HG02610 (cell line): ENCODE data around the gene TTLL7.

Experiments
- ATAC-seq: cut with Tn5 transposase; IDR thresholded peaks from one replicate; pipeline ENCODE4 v1.9.1; 2021; ENCODE audit warnings: mild to moderate bottlenecking, moderate library complexity; ENCODE audit not compliant: unreplicated experiment

Gene TTLL7

DNA sequence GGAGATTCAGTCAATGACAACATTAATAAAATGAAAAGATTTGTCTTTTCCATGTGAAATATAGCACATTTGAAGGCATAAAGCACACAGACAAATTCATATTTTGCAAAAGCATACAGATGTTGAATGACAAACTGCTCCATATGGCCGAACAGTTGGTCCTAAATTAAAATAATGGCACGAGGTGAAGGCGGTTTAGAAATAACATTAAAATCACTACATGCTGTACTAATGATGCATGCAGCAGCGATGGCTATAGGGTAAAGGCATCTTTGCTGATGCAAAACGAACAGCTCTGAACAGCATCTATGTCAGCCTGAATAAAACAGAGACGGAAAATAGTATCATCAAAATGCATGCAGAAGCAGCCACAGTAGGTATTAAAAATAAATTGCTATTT lies 102.6 kb downstream of the TTLL7 start:
- no peak for ATAC-seq

DNA sequence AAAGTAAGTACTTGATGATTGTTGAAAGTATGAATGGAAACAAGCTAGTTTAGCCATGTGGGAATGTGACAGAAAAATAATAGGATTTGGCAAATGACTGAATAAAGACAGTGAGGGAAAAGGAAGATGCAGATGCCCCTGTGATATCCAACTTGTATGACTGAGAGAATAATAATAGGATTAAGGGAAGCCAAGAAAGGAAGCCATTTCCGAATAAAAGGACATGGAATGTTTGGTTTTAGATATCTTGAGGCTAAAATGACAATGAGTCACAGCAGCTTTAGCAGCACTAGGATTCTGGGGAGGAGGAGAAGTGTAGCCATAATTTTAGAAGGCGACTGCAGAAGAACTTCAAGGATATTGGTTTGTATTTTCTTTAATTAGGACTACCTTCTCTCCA lies 109.2 kb downstream of the TTLL7 start:
- ATAC-seq = no peak

GRCh38 chr1:83887483-83887882 lies 111.4 kb downstream of the TTLL7 start:
- no peak for ATAC-seq

DNA sequence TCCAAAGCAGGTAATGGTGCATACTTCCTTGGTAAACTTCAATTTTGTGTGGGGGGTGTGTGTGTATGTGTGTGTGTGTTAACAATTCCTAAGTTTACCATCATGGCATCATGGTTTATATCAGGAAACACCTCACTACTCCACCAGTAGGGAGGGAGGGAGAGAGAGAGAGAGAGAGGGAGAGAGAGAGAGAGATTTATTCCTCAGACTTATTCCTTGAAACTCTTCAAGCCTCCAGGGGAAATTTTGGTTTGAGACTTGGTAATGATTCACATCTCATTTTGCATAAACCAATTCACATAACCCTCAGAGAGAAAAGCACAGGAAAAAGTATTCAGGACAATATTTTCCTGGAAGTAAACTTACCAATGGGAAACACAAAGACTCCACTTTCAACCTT lies 115.0 kb downstream of the TTLL7 start:
- no peak for ATAC-seq

DNA sequence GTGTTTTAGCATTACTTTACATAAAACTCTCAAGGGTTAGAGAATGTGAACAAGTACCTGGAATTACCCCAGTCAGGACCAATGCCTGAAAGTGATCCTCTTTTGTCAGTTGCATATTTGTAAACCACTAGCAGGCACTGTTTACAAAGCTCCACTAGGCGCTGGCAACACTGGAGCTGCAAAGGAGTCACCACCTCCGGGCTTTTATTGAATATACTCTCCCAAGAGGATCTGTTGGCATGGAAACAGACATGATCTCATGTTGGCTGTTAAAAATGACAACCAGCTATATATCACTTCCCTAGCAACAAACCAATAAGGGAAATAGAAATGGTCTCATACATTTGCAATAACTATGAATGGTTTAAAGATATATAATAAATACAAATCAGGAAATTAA lies 116.0 kb downstream of the TTLL7 start:
- no peak for ATAC-seq

DNA sequence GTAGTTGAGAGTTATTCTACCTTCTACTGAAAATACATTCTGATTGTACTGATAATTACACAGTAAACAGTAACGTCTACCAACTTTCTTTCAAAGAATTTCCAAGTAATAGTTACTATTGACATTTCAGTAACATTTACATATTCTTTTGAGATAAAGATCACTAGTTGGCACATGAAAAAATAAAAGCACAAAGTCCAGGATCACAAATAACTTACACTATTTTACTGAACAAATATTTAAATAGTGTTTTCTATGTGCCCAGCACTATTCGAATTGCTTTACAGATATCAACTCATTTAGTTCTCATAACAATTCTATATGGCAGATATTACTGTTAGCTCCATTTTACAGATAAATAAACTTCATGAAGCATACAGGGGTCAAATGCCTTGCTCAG lies 126.4 kb downstream of the TTLL7 start:
- no peak for ATAC-seq

DNA sequence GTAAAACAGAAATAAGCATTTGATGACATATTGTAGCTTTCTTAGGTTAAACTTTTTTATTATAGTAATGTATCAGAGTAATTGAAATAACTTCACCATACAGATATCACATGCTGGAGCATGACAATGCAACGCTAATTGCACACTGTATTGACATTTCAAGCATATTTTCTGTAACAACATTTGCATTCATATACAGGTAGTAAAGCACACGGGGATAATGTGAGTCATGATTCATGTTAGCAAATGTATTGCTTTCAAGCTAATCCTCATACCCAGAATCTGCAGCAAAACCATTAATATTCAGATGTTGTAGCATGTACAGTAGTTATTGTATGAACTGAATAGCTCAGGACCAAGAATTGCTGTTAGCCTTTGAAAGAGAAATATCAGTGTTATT lies 133.9 kb downstream of the TTLL7 start:
- ATAC-seq = no peak

- peak; percentile 91 for ATAC-seq
Observed at GRCh38 chr1:83860490-83861221, 138.3 kb downstream of the TTLL7 start.

GRCh38 chr1:83857716-83858115 lies 141.2 kb downstream of the TTLL7 start:
- ATAC-seq = no peak

DNA sequence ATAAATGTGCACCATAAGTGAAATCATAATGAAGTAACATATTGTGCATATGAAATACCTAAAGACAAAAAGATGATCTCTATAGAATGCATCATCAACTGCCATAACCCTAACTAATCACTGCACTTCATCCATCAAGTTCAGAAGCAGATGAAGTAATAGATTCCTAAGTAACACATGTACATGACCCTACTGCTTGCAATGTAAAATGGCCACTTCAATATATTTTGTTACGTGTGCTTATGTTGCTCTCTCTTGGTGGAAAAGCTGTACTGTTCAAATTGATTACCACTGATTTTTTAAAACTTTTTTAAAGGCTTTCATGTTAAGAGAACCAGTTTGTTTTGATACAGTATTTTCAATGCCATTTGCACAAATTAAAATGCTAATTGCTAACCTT lies 141.8 kb downstream of the TTLL7 start:
- no peak for ATAC-seq

DNA sequence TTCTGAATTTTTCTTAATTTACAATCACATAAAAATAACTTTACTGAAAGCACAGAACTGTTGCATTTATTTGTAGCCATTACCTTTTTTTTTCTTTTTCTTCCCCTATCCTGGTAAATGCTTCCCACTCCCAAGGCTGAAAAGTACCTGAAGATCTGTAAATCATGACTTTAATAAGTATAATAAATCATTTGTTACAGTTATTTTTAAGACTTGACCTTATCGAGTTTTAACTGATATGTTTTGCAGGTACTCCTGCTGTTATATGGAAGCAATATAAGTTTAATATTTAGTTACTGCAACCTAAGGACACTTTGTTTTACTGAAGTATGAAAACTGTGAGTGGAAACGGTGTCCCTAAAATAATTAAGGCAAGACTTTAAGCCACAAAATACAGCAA lies 142.6 kb downstream of the TTLL7 start:
- no peak for ATAC-seq

- no peak for ATAC-seq
Observed at GRCh38 chr1:83854456-83854855, 144.5 kb downstream of the TTLL7 start.

GRCh38 chr1:83850834-83851233 lies 148.1 kb downstream of the TTLL7 start:
- ATAC-seq = no peak

GRCh38 chr1:83849191-83850061 lies 149.5 kb downstream of the TTLL7 start:
- peak; percentile 71 for ATAC-seq

DNA sequence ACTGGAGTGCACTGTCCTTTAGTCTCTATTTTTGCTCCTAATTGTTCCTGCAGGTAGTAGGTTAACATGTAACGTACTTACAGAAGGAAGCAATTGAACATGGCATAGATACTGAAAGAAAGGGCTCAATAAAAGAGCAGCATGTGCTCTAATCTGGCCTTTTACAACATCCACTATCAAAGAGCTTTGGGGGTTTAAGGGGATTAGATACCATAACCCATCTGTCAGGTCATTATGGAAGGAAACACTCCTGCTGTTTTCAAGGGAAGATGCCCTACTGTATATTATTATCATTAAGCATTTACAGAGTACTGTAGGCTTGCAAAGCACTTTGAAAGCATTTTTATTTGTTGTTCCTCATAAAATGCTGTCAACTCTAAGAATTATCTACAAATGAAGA lies 152.8 kb downstream of the TTLL7 start:
- ATAC-seq = no peak

- ATAC-seq = no peak
Observed at GRCh38 chr1:83845437-83846071, 153.4 kb downstream of the TTLL7 start.

GRCh38 chr1:83844546-83844945 lies 154.4 kb downstream of the TTLL7 start:
- no peak for ATAC-seq

DNA sequence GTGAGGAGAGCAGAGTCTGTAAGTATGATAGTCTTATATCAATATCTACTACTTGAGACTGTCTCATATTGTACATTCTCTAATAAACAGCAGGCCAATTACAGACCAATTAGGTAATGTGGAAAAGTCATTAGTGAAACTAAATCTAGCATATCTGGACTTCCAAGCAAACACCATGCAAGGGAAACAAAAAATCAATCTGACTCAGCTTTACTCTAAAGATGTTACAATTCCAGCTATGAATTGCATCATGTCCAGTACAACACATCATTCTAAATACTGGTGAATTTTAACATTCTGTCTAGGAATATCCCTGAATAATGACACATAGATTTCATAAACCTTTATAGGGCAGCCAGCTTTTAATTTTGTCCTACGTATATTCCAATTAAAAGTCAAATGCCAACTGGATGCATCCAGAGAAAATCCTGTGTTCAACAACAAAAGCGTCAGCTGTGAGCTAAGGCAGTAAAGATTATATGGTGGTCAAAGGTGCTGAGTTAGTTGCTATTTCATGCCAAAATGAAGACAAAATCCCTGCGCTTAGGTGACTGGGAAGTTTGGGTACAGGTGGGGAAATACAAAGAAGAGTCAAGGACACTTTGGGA lies 159.3 kb downstream of the TTLL7 start:
- no peak for ATAC-seq

GRCh38 chr1:83838573-83838972 lies 160.4 kb downstream of the TTLL7 start:
- ATAC-seq = no peak

- no peak for ATAC-seq
Observed at GRCh38 chr1:83836543-83836942, 162.4 kb downstream of the TTLL7 start.

- no peak for ATAC-seq
Observed at GRCh38 chr1:83834621-83835264, 164.2 kb downstream of the TTLL7 start.
